ENCODE results near the gene LRRC61.

- TF ChIP-seq CTCF (IDR thresholded peaks at IDR 0.05): no peak
- TF ChIP-seq POLR2A (IDR thresholded peaks at IDR 0.05): no peak
Observed at GRCh38 chr7:150358988-150359621, 36.0 kb downstream of the LRRC61 start.
